Measurements from ENCODE around the gene DDX51.
"Not testable (repeated sequence)": the region's sequence is repeated elsewhere in the genome, so short reads cannot be mapped to it uniquely, and the experiment has no call there.

Gene DDX51

DNA sequence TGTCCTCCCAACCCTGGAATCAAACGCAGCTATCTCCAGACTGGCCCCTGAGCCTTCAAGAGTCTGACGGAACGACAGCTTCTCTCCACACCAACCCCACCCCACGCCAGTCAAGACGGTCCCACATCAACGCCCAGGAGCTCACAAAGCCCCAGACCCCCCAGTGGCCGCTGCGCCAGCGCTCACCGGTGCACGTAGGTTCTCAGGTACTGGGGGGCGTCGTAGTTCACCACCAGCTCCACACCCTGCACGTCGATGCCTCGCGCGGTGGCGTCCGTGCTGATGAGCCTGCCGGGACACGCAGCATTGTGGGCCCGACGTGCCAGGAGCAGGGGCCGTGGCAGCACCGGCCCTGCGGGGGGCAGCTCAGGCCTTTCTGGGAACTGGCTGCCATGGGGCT lies 4.2 kb downstream of the DDX51 start:
- no peak for DNase-seq (ENCODE audit: low read depth, low spot score)
- H3K4me3 ChIP-seq (ENCODE audit: low read depth, low read length): no peak overlapping the region
- no peak for TF ChIP-seq CTCF (IDR thresholded peaks at IDR 0.05; ENCODE audit: insufficient read depth, low read length, missing control alignments)
- ChIA-PET CTCF (interaction anchor here (0.8 kb wide), 1 partner anchor 274 kb away, joined by 3 read pairs; no protein-coding TSS in a partner anchor), POLR2A (no interaction called here)

GRCh38 chr12:132138941-132139871 lies 4.9 kb downstream of the DDX51 start:
- POLR2A ChIA-PET: no interaction called here
- no peak for TF ChIP-seq CTCF (IDR thresholded peaks at IDR 0.05; ENCODE audit: insufficient read depth, low read length, missing control alignments)
- DNase-seq (ENCODE audit: low read depth, low spot score): no peak
- H3K4me3 ChIP-seq (ENCODE audit: low read depth, low read length): no peak overlapping the region
- CTCF ChIA-PET: interaction anchor here (0.8 kb wide), 1 partner anchor 275 kb away, joined by 3 read pairs; no protein-coding TSS in a partner anchor

DNA sequence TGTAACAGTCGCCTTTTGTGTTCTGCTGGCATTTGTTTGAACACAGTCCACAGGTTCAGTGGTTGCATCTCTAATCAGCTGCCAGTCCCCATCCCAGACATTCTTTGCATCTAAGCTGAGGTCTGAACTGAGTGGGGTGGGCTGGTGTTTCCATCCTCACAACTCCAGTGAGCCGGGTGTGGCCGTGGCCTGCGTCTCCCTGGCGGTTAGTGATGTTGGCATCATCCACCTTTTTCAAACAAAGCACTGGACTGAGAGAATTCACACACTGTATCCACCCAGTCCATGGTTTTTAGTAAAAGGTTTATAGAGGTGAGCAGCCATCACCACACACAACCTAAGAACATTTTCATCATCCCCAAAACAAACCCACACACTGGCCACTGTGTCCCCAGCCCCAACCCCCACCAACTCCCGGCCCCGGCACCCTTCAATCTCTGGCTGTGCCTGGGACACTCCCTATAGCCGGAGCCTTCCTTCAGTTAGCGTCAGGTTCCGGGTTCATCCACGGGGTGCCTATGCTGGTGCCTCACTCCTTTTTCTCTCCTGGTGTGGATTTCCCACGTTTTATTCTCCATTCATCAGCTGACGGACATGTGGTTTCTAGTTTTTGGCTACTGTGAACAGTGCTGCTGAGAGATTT lies 6.5 kb downstream of the DDX51 start:
- ChIA-PET POLR2A (no interaction called here), CTCF (interaction anchor here (0.8 kb wide), 1 partner anchor 9 kb away, joined by 3 read pairs; no protein-coding TSS in a partner anchor)
- no peak for DNase-seq (ENCODE audit: low read depth, low spot score)

DNA sequence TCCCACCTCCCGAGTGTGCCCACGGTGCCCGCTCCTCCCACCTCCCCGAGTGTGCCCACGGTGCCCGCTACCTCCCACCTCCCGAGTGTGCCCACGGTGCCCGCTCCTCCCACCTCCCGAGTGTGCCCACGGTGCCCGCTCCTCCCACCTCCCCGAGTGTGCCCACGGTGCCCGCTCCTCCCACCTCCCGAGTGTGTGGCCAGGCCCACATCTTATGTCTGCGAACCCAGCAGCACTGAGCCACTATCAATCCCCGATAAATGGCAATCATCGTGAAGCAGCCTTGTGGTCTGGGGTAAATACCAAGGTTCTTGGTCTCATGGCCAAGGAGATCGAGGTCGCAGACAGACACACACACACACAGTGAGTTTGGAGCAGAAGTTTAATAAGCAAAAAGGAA lies 7.9 kb downstream of the DDX51 start:
- POLR2A ChIA-PET; DNase-seq (ENCODE audit: low read depth, low spot score); CTCF ChIA-PET; H3K4me3 ChIP-seq (ENCODE audit: low read depth, low read length): not testable (repeated sequence)

More for the DNA sequence above, 6.5 kb downstream of the DDX51 start:
- no peak overlapping the region for H3K4me3 ChIP-seq (ENCODE audit: low read depth, low read length)
- TF ChIP-seq CTCF (IDR thresholded peaks at IDR 0.05; ENCODE audit: insufficient read depth, low read length, missing control alignments): no peak

GRCh38 chr12:132134653-132135183 lies 9.4 kb downstream of the DDX51 start:
- CTCF ChIA-PET; POLR2A ChIA-PET; H3K4me3 ChIP-seq (ENCODE audit: low read depth, low read length); DNase-seq (ENCODE audit: low read depth, low spot score): not testable (repeated sequence)

GRCh38 chr12:132133952-132134652 lies 10.0 kb downstream of the DDX51 start:
- no peak overlapping the region for H3K4me3 ChIP-seq (ENCODE audit: low read depth, low read length)
- POLR2A ChIA-PET: interaction anchor here (0.6 kb wide), 1 partner anchor 21 kb away, joined by 7 read pairs; no protein-coding TSS in a partner anchor
- TF ChIP-seq CTCF (IDR thresholded peaks at IDR 0.05; ENCODE audit: insufficient read depth, low read length, missing control alignments): no peak
- no peak for DNase-seq (ENCODE audit: low read depth, low spot score)
- CTCF ChIA-PET: no interaction called here

All from AG04449 (cell line).